H9 (cell line): ENCODE results near the gene ICE1. TPM values are rescaled to one million over a fixed set of nuclear protein-coding genes. Genes with fewer than 3 reads are reported as not detected.

Experiments used
- DNase-seq: peaks from one replicate; pipeline ENCODE4 v3.0.0-alpha.2; 2017
- H2AFZ ChIP-seq: one replicate; pipeline ENCODE4 v1.6.1; 2013; ENCODE audit warnings: mild to moderate bottlenecking, low read length, control low read depth, moderate library complexity
- H2AK5ac ChIP-seq: 2 replicates; pipeline ENCODE4 v1.6.1; 2013; ENCODE audit warnings: low read length, control low read depth, mixed read lengths; ENCODE audit not compliant: insufficient read length
- H2BK120ac ChIP-seq: one replicate; pipeline ENCODE4 v1.6.1; 2013; ENCODE audit warnings: low read depth, mild to moderate bottlenecking, low read length, control low read depth, inconsistent platforms; ENCODE audit not compliant: poor library complexity, severe bottlenecking
- H2BK12ac ChIP-seq: 2 replicates; pipeline ENCODE4 v1.6.1; 2013; ENCODE audit warnings: low read length, control low read depth, mixed read lengths, low read depth; ENCODE audit not compliant: insufficient read length
- H2BK15ac ChIP-seq: 2 replicates; pipeline ENCODE4 v1.6.1; 2013; ENCODE audit warnings: low read depth, low read length, control low read depth
- H2BK20ac ChIP-seq: one replicate; pipeline ENCODE4 v1.6.1; 2013; ENCODE audit warnings: low read depth, mild to moderate bottlenecking, low read length, control low read depth, inconsistent platforms; ENCODE audit not compliant: poor library complexity, severe bottlenecking
- H2BK5ac ChIP-seq: 2 replicates; pipeline ENCODE4 v1.6.1; 2013; ENCODE audit warnings: low read length, control low read depth, mixed read lengths; ENCODE audit not compliant: insufficient read length
- H3K14ac ChIP-seq: 2 replicates; pipeline ENCODE4 v1.6.1; 2013; ENCODE audit warnings: low read length, control low read depth; ENCODE audit not compliant: insufficient read depth
- H3K18ac ChIP-seq: 2 replicates; pipeline ENCODE4 v1.6.1; 2013; ENCODE audit warnings: low read depth, mild to moderate bottlenecking, mixed read lengths, low read length, control low read depth; ENCODE audit not compliant: insufficient read length
- H3K23ac ChIP-seq: 2 replicates; pipeline ENCODE4 v1.6.1; 2013; ENCODE audit warnings: low read length, control low read depth, mixed read lengths, low read depth; ENCODE audit not compliant: insufficient read length
- H3K23me2 ChIP-seq: 2 replicates; pipeline ENCODE4 v1.6.1; 2013; ENCODE audit warnings: low read depth, mild to moderate bottlenecking, mixed read lengths, low read length, control low read depth; ENCODE audit not compliant: insufficient read length, poor library complexity, severe bottlenecking
- H3K27ac ChIP-seq: 2 replicates; pipeline ENCODE4 v1.5.1; 2013; ENCODE audit warnings: low read length, control low read depth, mixed read lengths, low read depth; ENCODE audit not compliant: insufficient read length
- H3K27me3 ChIP-seq: 2 replicates; pipeline ENCODE4 v1.6.1; 2013; ENCODE audit warnings: low read length, control low read depth, inconsistent platforms; ENCODE audit not compliant: insufficient read depth
- H3K4ac ChIP-seq: 2 replicates; pipeline ENCODE4 v1.6.1; 2013; ENCODE audit warnings: low read depth, mild to moderate bottlenecking, control low read depth, inconsistent platforms, low read length, moderate library complexity
- H3K4me1 ChIP-seq: 2 replicates; pipeline ENCODE4 v1.6.1; 2013; ENCODE audit warnings: low read length, control low read depth, inconsistent platforms; ENCODE audit not compliant: insufficient read depth
- H3K4me2 ChIP-seq: 2 replicates; pipeline ENCODE4 v1.6.1; 2013; ENCODE audit warnings: low read length, control low read depth, mixed read lengths; ENCODE audit not compliant: insufficient read length, insufficient read depth
- H3K56ac ChIP-seq: 2 replicates; pipeline ENCODE4 v1.6.1; 2013; ENCODE audit warnings: low read depth, mild to moderate bottlenecking, mixed read lengths, low read length, control low read depth; ENCODE audit not compliant: insufficient read length
- H3K79me1 ChIP-seq: 2 replicates; pipeline ENCODE4 v1.6.1; 2013; ENCODE audit warnings: low read depth, mild to moderate bottlenecking, moderate library complexity, low read length, control low read depth, inconsistent platforms; ENCODE audit not compliant: insufficient read depth, poor library complexity, severe bottlenecking
- H3K79me2 ChIP-seq: 2 replicates; pipeline ENCODE4 v1.6.1; 2013; ENCODE audit warnings: low read length, control low read depth, inconsistent platforms; ENCODE audit not compliant: insufficient read depth
- H3K9ac ChIP-seq: 2 replicates; pipeline ENCODE4 v1.6.1; 2013; ENCODE audit warnings: low read length, control low read depth, mixed read lengths; ENCODE audit not compliant: insufficient read length; ENCODE audit errors: extremely low read depth
- H3K9me3 ChIP-seq: one replicate; pipeline ENCODE4 v1.6.1; 2013; ENCODE audit warnings: low read depth, low read length, inconsistent platforms; ENCODE audit not compliant: control insufficient read depth
- H3T11ph ChIP-seq: one replicate; pipeline ENCODE4 v1.6.1; 2013; ENCODE audit warnings: mild to moderate bottlenecking, low read length, control low read depth, inconsistent platforms
- H4K20me1 ChIP-seq: one replicate; pipeline ENCODE4 v1.6.1; 2013; ENCODE audit not compliant: control insufficient read depth, insufficient read length, insufficient read depth
- H4K5ac ChIP-seq: 2 replicates; pipeline ENCODE4 v1.6.1; 2013; ENCODE audit warnings: low read depth, mild to moderate bottlenecking, mixed read lengths, low read length, control low read depth; ENCODE audit not compliant: insufficient read length
- H4K8ac ChIP-seq: replicated peaks from 2 replicates; pipeline ENCODE4 v1.6.1; 2013; ENCODE audit warnings: low read length, control low read depth, mixed read lengths, low read depth; ENCODE audit not compliant: insufficient read length
- H4K91ac ChIP-seq: 2 replicates; pipeline ENCODE4 v1.6.1; 2013; ENCODE audit warnings: low read depth, mild to moderate bottlenecking, moderate library complexity, mixed read lengths, low read length, control low read depth; ENCODE audit not compliant: insufficient read length
- H3K27ac Mint-ChIP-seq, 3 experiments: 2 replicates in 2 of 3; 3 replicates in 1 of 3; pipeline ENCODE4 v1.8.0; 2020 to 2021; ENCODE audit warnings: mixed read lengths in 3 of 3, mild to moderate bottlenecking in 1 of 3, moderate library complexity in 1 of 3
- H3K27me3 Mint-ChIP-seq: 2 replicates; pipeline ENCODE4 v1.8.0; 2021; ENCODE audit warnings: low read depth, mild to moderate bottlenecking, moderate library complexity, mixed read lengths
- H3K36me3 Mint-ChIP-seq, 3 experiments: 2 replicates in 2 of 3; 3 replicates in 1 of 3; pipeline ENCODE4 v1.8.0; 2020 to 2021; ENCODE audit warnings: low read depth in 3 of 3, mixed read lengths in 3 of 3; ENCODE audit not compliant: insufficient read depth in 1 of 3
- H3K4me1 Mint-ChIP-seq, 2 experiments: 2 replicates each; pipeline ENCODE4 v1.8.0; 2020; ENCODE audit warnings: mixed read lengths in 2 of 2
- H3K4me3 Mint-ChIP-seq, 2 experiments: 2 replicates in 1 of 2; 3 replicates in 1 of 2; pipeline ENCODE4 v1.8.0; 2020 to 2021; ENCODE audit warnings: mild to moderate bottlenecking in 2 of 2, mixed read lengths in 2 of 2, moderate library complexity in 1 of 2
- H3K9me3 Mint-ChIP-seq, 2 experiments: 2 replicates in 1 of 2; 3 replicates in 1 of 2; pipeline ENCODE4 v1.8.0; 2020; ENCODE audit warnings: mild to moderate bottlenecking in 2 of 2, mixed read lengths in 2 of 2, moderate library complexity in 1 of 2
- whole genome bisulfite sequencing: extraction: QIAGEN DNeasy Blood & Tissue Kit; methylation state at CpG from one replicate; pipeline ENCODE4 v1.1.7; 2013; ENCODE audit warnings: missing lambda C conversion rate, low lambda C conversion rate, mixed read lengths; ENCODE audit not compliant: insufficient read length; ENCODE audit errors: extremely low coverage; 5-methylcytosine and 5-hydroxymethylcytosine counted together
- total RNA-seq: library from RNA; stranded (reverse); gene quantifications from 2 replicates; pipeline ENCODE4 v1.2.1, GENCODE V29; 2021
- TF ChIP-seq, protein P1 (sequence below): fragments of 200-600 bp; sonication (generic); conservative IDR thresholded peaks from 3 replicates; pipeline ENCODE4 v1.8.0; 2021; ENCODE audit warnings: antibody characterized with exemption, mild to moderate bottlenecking

Gene ICE1
- total RNA-seq, 1 experiment from 2014 or later = 45.1 TPM

DNA sequence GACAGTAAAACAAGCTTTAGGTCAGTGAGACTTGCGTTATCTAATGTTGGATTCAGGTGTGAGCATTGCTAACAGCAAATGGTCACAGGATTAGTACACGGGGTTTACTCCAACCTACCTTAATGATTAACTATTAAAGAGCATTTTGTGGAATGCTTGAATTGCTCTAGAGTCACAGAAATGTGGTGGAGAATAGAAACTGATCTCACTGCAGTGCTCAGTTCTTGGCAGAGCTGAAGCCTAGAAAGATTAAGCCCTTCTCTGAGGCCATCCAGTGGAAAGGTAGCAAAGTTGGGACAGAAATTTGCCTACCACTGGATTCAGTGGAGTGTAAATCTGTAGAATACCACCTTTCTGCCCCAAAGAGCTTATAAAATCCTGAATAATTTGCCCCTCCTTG lies 60.9 kb downstream of the ICE1 start:
- DNase-seq = no peak
- Histone ChIP-seq H3K4me1 (no peaks in the 10 kb centered on the region), H3K56ac (no peak overlapping the region), H3K4me2 (no peak overlapping the region), H3K79me1 (no peaks in the 10 kb centered on the region), H2BK20ac (no peak overlapping the region), H3K23me2 (no peaks in the 10 kb centered on the region), H3K9me3 (no peaks in the 10 kb centered on the region), H3K23ac (no peak overlapping the region), H3K18ac (no peak overlapping the region), H2BK12ac (no peak overlapping the region), H2AFZ (no peak overlapping the region), H2BK15ac (no peak overlapping the region), H4K91ac (no peak overlapping the region), H3K14ac (no peak overlapping the region), H3K4ac (no peak overlapping the region), H3K9ac (no peak overlapping the region), H4K8ac (no peak overlapping the region), H3T11ph (no peak overlapping the region), H3K27ac (no peak overlapping the region), H2BK120ac (no peak overlapping the region), H4K20me1 (no peaks in the 10 kb centered on the region), H4K5ac (no peak overlapping the region), H2BK5ac (no peak overlapping the region), H2AK5ac (no peak overlapping the region), H3K79me2 (no peaks in the 10 kb centered on the region), H3K27me3 (no peaks in the 10 kb centered on the region)
- Mint-ChIP-seq H3K9me3 (no peaks in the 10 kb centered on the region), H3K4me3 (no peak overlapping the region), H3K27me3 (no peaks in the 10 kb centered on the region), H3K36me3 (peaks cover 9 to 35% (median 30%) of the 10 kb centered on the region in 3 experiments; a peak in 6 of 7 replicates), H3K27ac (peak overlapping the region in 2 of 3 experiments; percentile 31 to 74; a peak in 2 of 7 replicates), H3K4me1 (peaks cover 13 to 16% of the 10 kb centered on the region in 2 experiments)
- TF ChIP-seq, protein P1, sequence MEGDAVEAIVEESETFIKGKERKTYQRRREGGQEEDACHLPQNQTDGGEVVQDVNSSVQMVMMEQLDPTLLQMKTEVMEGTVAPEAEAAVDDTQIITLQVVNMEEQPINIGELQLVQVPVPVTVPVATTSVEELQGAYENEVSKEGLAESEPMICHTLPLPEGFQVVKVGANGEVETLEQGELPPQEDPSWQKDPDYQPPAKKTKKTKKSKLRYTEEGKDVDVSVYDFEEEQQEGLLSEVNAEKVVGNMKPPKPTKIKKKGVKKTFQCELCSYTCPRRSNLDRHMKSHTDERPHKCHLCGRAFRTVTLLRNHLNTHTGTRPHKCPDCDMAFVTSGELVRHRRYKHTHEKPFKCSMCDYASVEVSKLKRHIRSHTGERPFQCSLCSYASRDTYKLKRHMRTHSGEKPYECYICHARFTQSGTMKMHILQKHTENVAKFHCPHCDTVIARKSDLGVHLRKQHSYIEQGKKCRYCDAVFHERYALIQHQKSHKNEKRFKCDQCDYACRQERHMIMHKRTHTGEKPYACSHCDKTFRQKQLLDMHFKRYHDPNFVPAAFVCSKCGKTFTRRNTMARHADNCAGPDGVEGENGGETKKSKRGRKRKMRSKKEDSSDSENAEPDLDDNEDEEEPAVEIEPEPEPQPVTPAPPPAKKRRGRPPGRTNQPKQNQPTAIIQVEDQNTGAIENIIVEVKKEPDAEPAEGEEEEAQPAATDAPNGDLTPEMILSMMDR = no peak
- WGBS = no CpG with 5 or more reads among the region's 2 CpGs
